Activated gamma-delta T cell treated with Interleukin-2 at 50 U/mL for 16 hours (primary cell): Measurements from ENCODE around the gene MTA3.

Source experiments
- DNase-seq: peaks from one replicate; pipeline ENCODE4 v3.0.0-alpha.2; 2020

MTA3 gene

DNA sequence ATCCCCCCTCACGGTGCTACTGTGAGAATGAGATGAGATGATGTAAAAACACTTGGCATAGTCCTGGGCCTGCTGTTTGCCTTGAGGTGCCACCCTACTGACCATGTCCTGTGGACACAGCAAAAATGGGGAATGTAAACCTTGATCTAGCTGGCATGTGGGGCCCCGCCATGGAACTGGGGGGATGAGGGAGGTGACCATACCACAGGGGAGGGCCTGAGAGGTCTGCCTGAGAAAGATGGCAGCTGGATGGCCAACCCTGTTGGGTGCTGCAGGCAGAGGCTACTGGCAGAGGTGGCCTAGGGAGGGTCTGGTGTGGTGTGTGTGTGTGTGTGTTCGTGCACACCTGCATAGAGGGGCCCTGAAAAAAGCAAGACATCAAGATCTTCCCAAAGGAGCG is 223.2 kb downstream of the MTA3 start:
- DNase-seq: no peak

DNA sequence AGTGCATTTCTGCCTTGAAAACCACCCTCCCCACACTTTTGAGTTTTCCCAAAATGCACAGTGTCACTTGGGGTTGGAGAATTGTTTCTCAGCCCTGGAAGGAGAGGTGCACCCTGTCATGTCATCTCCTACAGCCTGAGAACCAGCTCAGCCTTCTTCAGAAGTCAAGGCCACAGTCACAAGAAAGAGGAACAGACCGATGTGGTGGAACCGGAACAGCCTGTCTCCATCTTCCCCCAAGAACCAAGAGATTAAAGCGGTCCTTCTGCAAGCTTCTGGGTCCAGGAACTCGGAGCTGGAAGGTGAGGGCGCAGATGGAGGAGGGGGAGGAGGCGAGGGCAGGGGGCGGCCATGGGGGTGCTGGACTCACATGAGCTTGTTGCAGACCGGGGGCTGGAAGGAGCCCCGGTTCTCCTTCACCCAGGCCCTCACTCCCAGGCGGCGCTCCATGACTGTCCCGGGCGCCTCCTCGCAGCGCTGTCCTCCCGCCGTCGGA is 223.7 kb downstream of the MTA3 start:
- DNase-seq: no peak

DNA sequence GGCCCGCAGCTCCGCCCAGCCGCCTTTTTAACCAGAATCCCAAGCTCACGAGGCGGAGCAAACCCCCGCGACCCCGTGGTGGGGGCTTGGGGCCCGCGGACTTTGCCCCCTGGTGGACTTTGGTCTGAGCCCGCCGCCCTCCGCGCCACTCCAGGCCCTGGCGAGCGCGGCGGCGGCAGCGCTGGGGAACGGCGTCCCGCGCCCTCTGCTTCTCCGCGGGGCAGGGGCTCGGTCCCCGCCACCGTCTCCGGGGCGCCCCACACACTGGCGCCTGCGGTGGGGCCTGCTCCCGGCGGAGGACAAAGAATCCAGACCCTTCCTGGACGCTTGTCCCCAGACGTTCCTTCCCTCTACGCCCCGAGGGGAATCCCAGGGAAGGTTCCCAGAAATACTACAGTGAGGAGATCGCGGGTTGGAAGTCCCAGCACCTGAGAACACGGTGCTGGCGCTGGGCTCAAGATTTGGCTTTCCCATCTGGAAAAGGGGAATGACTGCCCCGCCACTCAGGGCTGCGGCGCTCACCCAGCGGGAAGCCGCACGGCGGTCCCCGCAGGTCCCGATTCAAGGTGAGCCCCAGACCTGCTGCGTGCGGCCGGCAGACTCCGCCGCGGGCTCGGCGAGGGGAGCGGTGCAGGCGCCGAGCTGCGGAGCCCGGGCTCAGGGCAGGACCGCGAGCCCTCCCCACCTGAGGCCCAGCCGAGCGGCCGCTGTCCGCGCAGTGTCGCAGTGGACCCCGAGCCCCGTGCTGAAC is 224.3 kb downstream of the MTA3 start, which contains the start of gene HAAO:
Gene HAAO, minus strand, starts transcription at position 1 of the 751 bp plus-strand sequence. CDS start 47 bp downstream, outside the sequence.
- no peak for DNase-seq

DNA sequence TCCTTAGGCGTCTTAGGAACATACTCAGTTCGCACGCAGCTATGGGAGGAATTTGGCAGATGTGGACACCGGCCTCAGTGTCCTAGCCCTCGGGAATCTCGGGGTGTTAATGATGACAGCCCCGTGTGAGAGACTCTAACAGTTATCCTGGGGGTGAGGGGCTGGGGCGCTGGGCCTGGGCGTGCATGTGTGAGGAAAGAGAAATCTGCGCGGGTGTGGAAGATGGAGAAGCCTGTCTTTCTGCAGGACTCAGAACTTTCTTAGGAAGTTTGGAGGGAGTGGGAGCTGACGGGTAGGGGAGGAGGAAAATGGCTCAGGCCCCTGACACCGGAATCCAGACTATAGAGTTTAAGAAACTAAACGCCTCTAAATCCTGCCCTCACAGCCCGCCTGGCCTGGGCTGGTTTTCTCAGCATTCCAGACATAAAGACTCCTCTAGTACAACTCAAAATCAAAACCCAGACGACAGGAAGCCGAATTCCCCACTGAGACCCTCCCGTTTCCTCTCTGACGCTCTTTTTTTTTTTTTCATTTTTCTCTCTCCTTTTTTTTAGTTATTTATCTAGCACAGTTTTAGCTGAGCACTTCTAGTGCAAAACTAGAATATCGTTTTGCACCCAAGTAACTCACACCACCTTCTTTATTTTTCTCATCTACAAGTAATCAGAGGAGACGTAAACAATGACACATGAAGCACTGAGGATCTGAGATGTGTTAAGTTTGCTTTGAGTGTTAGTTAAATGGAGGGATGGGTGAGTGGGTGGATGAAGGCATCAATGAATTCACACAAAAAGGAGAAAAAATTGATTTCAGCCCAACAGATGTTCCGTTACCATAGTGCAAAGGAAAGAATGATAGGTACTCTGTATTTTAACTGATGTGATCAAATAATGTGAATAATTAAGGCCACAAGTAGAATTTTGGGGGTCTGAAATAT is 225.2 kb downstream of the MTA3 start:
- DNase-seq: no peak

DNA sequence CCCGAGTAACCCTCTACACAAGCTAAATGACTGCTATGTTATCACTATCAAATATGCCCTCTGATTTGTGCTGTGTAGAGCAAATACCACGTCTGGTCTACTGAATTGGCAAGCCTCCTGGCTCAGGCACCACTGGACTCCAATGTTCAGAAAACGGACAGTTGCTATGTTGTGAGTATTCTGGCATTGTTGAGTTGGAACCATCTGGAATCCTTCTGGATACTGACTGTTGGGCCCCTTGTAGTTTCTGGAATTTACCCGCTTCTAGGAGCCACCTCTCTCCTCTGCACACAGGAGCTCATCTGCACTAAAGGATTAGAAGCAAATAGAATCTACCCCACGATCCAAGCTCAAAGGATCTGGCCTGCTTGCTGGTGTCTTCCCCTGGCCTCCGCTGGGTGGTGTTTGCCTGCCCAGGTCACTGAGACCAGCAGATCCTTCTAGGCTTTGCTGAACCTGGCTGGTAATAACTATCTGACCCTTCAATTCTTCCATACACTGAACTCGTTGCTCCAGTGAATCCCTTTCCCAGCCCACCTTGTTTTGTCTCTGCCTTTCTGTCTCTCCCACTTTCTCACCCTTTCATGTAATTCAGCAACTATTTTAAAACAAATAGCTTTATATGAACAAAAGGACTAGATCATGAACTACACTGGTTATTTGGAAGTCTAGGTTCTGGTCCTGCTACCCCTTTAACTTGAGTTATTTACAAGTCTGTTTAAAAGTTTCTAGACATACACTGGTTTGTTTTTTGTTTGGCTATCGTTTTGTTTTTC is 226.0 kb downstream of the MTA3 start:
- DNase-seq: no peak

- DNase-seq: no peak
These were observed 226.8 kb downstream of the MTA3 start for GRCh38 chr2:42795275-42795674.

DNA sequence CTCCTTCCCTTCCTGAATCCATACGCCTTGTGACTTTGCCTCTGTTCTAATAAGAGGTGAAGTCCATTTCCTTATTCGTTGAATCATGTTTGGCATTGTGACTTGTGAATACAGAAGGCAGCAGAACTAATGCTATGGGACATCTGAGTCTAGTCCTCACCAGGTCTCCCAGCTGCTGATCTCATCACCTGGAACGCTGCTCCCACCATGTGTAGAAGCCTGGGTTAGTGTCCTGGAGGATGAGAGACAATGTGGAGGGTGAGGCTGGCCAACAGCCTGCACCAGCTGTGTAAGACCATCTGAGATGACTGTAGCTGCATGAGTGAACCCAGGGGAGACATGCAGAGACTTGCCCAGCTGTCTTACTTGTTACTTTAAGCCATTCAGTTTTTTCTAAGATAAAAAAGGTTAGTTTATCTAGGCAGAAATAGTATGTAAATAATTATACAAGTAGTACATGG is 227.4 kb downstream of the MTA3 start:
- DNase-seq: no peak

- DNase-seq: no peak
These were observed 228.2 kb downstream of the MTA3 start for GRCh38 chr2:42796427-42797248.

DNA sequence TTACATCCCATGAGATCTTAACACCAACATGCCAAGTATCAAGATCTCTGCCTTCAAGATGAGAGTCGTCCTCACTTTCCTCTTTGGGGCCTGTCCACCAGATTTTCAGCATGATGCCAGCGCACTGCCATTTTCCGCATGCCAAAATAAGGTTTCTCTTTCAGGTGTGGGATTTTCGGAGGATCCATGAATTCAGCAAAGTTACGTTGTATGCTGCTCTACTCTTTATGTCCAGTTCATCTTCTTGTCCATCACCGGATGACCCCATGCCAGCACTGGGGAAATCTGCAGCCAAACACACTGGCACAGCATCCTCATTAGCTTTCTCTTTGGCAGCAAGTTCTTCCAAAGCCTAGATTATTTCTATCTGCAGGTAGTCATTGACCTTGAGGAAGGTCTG is 228.8 kb downstream of the MTA3 start:
- no peak for DNase-seq

DNA sequence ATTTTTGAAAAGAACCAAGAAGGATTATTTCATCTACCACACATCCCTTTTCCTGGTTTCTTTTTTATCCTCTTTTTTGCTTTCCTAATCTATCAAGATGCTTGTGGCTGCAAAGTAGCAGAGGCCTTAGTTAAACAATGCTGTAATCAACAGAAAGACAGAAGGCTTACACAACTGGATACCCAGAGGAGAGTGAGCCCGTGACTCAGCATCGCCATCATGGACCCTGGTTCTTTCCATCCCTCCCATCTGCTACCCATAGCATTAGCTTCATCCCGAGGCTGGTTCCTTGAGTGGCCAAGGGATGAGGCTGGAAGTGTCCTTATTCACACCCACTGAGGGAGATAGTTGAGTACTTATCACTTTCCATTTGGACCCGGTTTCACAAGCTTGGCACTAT is 231.4 kb downstream of the MTA3 start:
- DNase-seq: no peak

- no peak for DNase-seq
These were observed 232.1 kb downstream of the MTA3 start for GRCh38 chr2:42800461-42800962.

GRCh38 chr2:42800981-42801380 is 232.5 kb downstream of the MTA3 start:
- no peak for DNase-seq

GRCh38 chr2:42801381-42801780 is 232.9 kb downstream of the MTA3 start:
- no peak for DNase-seq

- DNase-seq: no peak
These were observed 233.7 kb downstream of the MTA3 start for GRCh38 chr2:42802150-42802549.

- no peak for DNase-seq
These were observed 235.9 kb downstream of the MTA3 start for GRCh38 chr2:42804338-42804737.

DNA sequence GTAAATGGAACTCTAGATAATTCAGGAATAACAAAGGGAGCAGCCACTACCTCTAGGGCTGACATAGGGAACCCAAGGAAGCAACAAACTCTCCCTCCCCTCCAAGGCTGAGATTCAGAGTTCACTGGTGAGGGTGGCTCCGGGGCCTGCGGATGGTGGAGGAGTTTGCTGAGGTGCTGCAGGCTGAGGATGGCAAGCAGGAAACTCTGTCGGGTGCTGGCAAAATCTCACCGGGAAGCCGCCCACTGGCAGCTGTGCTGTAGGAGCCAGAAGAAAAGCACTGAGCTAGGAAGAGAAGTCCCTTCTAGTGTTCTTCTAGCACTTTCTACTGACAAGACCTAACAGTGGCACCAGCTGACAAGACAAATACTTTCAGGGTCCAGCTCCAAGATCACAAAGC is 236.5 kb downstream of the MTA3 start:
- DNase-seq: no peak
